Stimulated activated CD4-positive, alpha-beta T cell treated with anti-CD3 and anti-CD28 coated beads, Interleukin-4, amount 100 ng/mL, for 48 hours (primary cell): ENCODE measurements around the gene CELSR1.

Source experiments
- DNase-seq, 2 donors: peaks; one replicate each; pipeline ENCODE4 v3.0.0-alpha.2; 2020; ENCODE audit warnings: low read depth in 2 of 2

The CELSR1 gene

DNA sequence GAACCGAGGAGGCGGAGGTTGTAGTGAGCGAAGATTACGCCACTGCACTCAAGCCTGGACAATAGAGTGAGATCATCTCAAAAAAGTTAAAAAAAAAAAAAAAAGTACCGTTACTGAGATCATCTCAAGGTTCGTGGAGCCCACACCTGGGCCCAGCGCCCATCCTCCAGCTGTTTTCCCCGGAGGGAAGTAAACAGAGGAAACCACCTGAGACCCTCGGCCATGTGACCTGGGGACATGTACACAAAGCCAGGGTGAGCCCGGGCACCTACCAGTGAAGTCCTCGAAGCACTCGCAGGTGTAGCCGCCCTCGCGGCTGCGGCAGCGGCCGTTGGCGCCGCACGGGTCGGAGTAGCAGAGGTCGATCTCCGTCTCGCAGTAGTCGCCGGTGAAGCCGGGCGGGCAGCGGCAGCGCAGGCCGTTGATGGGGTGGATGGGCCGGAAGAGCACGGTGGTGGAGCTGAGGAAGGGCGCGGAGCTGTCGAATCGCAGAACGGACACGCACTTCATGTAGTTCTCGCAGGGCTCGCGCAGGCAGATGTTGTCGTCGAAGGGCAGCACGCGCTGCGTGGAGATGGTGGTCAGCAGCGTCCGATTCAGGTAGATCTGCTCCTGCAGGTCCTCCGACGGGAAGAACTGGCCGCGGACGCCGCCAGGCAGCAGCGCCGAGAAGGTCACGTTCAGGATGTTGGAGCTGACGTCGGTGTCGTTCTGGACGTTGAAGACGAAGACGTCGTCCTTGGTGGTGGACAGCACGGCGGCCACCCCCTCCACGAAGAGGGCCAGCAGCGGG, 73.8 kb downstream of the CELSR1 start:
- DNase-seq = no peak

GRCh38 chr22:46462726-46463371, 74.6 kb downstream of the CELSR1 start:
- DNase-seq = no peak

DNA sequence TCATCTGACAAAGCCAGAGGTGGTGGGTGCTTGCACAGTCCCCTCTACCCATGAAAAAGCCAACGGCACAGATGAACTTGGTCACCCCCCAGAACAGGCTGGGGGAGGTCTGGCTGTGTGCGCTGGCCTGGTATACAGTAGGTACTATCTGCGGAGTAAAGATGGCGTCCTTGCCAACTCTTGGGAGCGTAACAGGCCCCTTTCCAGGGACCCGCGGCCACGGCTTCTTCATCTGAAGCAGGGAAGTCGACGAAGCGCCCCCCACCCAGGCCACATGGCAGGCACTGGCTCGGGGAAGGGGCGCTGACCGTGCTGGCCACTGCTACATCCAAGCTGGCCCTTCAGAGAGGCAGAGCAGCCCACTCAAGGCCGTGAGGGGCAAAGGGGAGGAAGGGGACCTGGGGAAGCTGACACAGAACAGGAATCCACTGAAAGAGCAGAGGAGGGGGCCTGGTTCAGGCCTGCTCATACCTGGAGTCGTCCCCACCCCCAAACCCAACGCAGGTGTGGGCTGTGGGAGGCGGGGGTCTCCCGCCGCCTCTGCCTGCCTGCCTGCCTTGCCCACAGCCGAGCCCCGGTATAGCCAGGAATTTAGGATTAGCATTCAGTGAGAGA, 75.7 kb downstream of the CELSR1 start:
- DNase-seq = no peak

GRCh38 chr22:46460857-46461256, 76.6 kb downstream of the CELSR1 start:
- no peak for DNase-seq

- DNase-seq = no peak
These were observed 77.9 kb downstream of the CELSR1 start for GRCh38 chr22:46459347-46460065.

DNA sequence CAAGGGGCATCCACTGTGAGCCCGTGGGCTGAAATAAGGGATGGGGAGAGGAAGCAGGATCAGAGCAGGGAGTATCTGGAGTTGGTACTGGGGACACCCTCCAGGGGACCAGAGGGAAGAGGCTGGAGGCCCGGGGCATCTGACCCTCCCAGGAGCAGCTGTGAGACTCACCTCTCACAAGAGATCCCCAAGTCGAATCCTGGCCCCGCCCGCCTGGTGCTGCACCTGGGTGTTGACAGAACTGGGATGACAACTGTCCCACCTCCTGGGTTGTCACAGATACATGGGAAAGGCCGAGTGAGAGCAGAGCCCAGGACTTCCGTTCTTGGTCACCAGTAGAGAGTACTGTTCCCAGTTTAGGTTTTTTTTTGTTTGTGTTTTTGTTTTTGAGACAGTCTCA, 78.9 kb downstream of the CELSR1 start:
- no peak for DNase-seq

- no peak for DNase-seq
These were observed 79.6 kb downstream of the CELSR1 start for GRCh38 chr22:46457502-46458488.

DNA sequence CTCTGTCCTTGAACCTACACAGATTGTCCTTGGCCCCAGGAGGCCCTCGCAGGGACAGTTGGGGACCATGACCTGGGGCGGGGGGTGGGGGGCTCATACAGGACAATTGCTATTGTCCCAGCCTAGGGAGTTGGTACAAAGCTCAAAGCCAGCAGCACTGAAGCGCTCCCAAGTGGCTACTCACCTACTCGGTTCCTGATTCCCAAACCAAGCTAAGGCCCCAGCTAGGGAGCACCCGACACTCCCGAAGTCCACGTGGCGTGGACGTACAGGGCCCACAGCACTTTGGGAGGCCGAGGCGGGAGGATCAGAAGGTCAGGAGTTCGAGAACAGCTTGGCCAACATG, 80.6 kb downstream of the CELSR1 start:
- DNase-seq = no peak

GRCh38 chr22:46455446-46455845, 82.0 kb downstream of the CELSR1 start:
- DNase-seq = no peak

DNA sequence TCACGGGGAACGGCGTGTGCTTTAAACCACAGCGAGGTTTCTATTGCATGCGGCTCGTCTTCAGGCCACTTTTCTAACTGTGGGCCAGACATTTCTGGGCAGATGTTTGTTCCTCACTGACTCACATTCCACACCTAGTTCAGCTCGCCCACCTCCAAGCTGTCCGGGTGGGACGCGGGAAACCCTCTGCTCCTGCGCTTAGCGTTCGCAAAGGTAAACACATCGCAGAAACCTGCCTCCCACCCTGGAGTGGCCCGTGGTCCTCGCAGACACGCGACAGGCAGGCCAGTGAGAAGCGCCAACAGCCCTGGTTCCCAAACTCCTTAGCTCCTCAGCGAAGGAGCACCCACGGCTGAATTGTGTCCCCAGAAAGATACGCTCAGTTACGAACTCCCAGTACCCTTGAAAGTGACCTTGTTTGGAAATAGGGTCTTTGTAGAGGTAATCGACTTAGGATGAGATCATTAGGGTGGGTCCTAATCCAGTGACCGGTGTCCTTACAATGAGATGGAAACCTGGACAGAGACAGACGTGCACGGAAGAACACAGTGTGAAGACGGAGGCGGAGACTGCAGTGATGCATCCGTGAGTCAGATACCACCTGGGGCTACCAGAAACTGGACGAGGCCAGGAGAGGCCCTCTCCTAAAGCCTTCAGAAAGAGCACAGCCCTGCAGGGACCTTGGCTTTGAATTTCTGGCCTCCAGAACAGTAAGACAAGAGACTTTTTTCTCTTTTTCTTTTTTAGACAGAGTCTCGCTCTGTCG, 82.7 kb downstream of the CELSR1 start:
- no peak for DNase-seq

GRCh38 chr22:46453829-46454503, 83.5 kb downstream of the CELSR1 start:
- DNase-seq = no peak

DNA sequence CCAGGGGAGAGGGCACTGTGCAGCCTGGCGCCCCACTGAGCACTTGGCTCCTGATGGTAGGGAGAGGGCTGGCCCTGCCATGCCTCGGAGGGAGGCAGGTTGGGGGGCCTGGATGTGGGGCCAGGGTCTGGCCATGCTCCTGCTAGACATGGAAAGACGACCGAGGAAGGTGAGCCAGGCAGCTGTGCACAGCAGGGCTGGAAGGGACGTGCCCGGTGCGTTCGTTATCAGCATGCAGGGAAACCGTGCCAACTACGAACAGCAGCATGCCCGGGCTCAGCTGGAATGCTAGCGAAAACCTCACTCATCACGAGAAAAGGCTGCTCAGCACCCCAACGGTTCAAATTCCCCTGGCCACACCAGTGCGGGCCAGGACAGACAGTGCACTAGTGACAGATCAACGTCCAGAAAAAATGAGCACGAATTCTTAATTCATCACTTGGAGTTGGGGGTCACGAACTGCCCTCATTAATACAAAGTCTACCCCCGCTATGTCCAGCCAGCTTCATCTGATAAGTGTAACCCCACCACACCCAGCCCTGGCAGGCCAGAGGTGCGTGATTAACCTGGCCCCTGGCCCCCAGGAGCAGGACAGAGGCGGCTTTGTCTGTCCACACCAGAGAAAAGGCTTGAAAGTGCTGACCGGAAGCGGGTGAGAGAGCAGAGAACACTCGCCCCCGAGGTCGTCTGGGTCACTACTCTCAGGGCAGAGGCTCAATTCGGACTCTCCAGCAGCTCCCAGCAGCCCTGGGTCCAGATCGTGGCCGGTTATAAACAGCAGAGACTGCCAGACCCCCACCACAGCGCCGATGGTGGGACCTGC, 84.2 kb downstream of the CELSR1 start:
- DNase-seq = no peak

GRCh38 chr22:46452195-46453005, 85.0 kb downstream of the CELSR1 start:
- DNase-seq = no peak

DNA sequence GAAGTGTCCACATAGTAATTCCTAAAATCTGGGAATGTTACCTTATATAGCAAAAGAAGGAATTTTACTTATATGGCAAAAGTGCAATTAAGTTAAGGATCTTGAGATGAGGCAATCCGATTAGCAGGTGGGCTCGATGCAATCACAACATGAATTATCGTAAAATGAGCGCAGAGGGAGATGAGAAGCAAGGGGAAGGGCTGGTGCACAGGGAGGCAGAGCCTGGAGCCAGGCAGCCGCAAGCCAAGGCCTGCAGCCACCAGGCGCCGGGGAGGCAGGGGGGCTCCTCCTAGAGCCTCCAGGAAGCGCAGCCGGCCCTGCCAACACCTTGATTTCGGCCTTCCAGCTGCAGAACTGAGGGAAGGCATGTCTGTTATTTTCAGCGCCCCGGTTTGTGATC, 85.7 kb downstream of the CELSR1 start:
- DNase-seq = no peak

DNA sequence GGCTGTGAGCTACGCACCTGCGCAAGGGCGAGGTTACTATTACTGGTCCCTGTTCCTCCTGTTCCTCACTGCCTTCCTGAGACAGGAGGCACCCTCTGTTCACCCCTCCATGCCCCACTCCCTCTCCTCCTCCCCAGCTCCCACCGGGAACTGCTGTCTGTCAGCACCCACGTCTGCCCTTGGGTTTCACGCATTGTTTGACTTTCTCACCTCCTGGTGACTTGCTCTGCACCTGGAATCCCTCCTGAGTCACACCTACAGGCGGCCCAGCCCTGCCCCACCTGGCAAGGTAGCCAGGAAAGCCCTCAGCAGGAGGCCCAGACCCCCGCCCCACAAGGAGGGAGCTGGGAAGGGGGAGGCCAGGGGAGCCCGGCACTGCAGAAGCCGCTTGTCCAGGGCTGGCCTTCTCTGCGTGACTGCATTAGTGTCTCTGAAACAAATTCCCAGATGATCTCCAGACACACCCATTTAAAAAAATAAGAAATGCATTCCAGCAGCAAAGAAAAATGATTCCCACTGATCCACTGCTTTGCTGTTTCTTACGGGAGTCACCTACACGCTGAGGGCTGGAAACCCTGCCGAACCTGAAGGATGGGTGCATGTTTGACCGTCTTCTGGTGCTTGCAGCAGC, 86.4 kb downstream of the CELSR1 start:
- no peak for DNase-seq

DNA sequence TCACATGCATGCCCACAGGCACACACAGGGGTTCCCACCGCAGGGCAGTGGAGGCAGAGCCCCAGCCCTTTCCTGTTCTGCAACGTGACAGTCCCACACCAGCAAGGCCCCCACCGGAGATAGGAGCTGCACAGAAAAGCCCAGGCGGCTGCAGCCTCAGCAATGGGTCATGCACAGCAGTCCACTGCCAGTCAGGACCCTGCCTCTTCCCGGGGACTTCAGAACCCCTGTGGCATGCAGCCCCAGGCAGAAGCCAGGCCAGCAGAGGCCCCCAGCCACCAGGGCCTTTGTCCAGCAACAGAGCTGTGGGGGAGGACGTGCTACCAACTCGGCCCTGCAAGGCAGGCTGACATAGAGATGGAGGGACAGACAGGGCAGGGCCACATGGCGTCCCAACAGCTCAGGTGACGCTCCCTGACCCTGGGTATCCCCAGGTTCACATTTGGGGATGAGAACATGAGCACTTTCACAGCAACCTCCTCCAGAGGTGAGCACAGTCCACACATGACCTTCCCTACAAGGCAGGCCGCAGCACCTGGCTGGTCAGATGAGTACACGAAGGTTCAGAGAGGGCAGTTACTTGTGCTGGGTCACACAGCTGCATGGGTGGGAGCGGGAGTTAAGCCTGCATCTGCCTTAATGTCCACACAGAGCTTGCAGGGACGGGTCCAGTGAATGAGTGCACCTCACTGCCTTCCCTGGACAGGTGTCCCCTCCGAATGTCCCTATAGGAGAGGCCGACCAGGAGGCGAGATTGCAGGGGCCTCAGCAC, 87.3 kb downstream of the CELSR1 start:
- no peak for DNase-seq

DNA sequence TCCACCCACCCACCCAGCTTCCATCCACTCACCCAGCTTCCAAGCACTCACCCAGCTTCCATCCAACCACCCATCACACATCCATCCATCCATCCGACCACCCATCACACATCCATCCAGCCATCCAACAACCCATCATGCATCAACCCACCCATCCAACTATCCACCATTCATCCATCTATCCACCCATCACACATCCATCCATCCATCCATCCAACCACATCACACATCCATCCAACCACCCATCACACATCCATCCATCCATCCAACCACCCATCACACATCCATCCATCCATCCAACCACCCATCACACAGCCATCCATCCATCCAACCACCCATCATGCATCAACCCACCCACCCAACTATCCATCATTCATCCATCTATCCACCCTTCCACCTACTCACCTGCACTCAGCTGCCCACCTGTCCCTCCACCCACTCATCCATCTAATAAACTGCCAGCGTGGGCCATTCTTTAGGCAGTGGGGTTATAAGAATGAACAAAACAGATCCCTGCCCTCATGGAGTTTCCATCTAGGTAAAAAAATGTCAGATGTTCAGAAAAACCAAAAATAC, 88.2 kb downstream of the CELSR1 start:
- no peak for DNase-seq
